HCT116 (cell line): ENCODE measurements around the gene PLEK2. TPM values are rescaled to one million over a fixed set of nuclear protein-coding genes. Genes with fewer than 3 reads are reported as not detected.

ENCODE experiments used
- ATAC-seq: fragments of 200-7000 bp; cut with Tn5 transposase; 2 replicates; pipeline ENCODE4 v1.9.1; 2020; ENCODE audit warnings: mild to moderate bottlenecking, moderate library complexity
- BruUV-seq: library from RNA; stranded (reverse); fragments of 400-500 nt; replicated peaks from 2 replicates; lab custom pipeline; 2021; lab: Mats Ljungman, UMichigan
- CTCF ChIA-PET: fragments of 300-600 bp; sonication (Branson Sonifier 250); formaldehyde crosslinking; loops from one replicate; lab custom pipeline; 2021; ENCODE audit warnings: antibody characterized with exemption; lab: Charles Lee
- POLR2A ChIA-PET: fragments of 300-600, 350-600 bp; sonication (Branson Sonifier 250); formaldehyde crosslinking; loops from one replicate; lab custom pipeline; 2021; ENCODE audit warnings: antibody characterized with exemption; lab: Charles Lee
- RAD21 ChIA-PET, 2 experiments: fragments of 300-600 bp; sonication (Branson Sonifier 250); formaldehyde crosslinking; loops; one replicate each; lab custom pipeline; 2023; ENCODE audit warnings: low total read pairs in 2 of 2; ENCODE audit not compliant: uncharacterized antibody in 2 of 2, unreplicated experiment in 2 of 2, low non-redundant PET in 1 of 2; lab: Charles Lee
- DNase-seq: peaks from one replicate; pipeline ENCODE4 v3.0.0-alpha.2; 2010; ENCODE audit warnings: low read depth, low spot score
- H2AFZ ChIP-seq: fragments of 200-600 bp; shearing (Covaris generic), sonication (generic); 2 replicates; pipeline ENCODE4 v1.6.1; 2017; ENCODE audit warnings: low read depth, mixed run types, mixed read lengths, antibody characterized with exemption, low read length; ENCODE audit not compliant: poor library complexity, severe bottlenecking
- H3K27ac ChIP-seq: 2 replicates; pipeline ENCODE4 v1.5.1; 2012; ENCODE audit warnings: low read depth, low read length
- H3K27me3 ChIP-seq: fragments of 200-600 bp; sonication (generic); 2 replicates; pipeline ENCODE4 v1.6.1; 2016; ENCODE audit warnings: mixed run types, low read length, mixed read lengths; ENCODE audit not compliant: insufficient read depth
- H3K36me3 ChIP-seq, 2 experiments: fragments of 200-500 bp in 1 of 2; fragments of 200-600 bp in 1 of 2; sonication (Bioruptor generic) in 1 of 2; sonication (generic) in 1 of 2; 2 replicates each; pipeline versions ENCODE4 v1.5.1 to v1.6.1; 2014 to 2016; ENCODE audit warnings: low read length in 2 of 2, inconsistent platforms in 1 of 2, mixed read lengths in 1 of 2, mixed run types in 1 of 2; ENCODE audit not compliant: insufficient read depth in 2 of 2, control insufficient read depth in 1 of 2
- H3K4me1 ChIP-seq, 2 experiments: fragments of 200-600 bp in 1 of 2; sonication (generic) in 1 of 2; 2 replicates each; pipeline versions ENCODE4 v1.5.1 to v1.6.1; 2012 to 2017; ENCODE audit warnings: low read length in 2 of 2, inconsistent platforms in 1 of 2, mild to moderate bottlenecking in 1 of 2, mixed read lengths in 1 of 2, mixed run types in 1 of 2, moderate library complexity in 1 of 2; ENCODE audit not compliant: insufficient read depth in 2 of 2, control insufficient read depth in 1 of 2
- H3K4me2 ChIP-seq: fragments of 200-600 bp; sonication (generic); 2 replicates; pipeline ENCODE4 v1.6.1; 2017; ENCODE audit warnings: mixed run types, low read length, mixed read lengths
- H3K4me3 ChIP-seq, 2 experiments: fragments of 200-600 bp in 1 of 2; sonication (generic) in 1 of 2; replicated peaks in 1 of 2; 2 replicates each; pipeline ENCODE4 v1.5.1; 2011 to 2016; ENCODE audit warnings: low read length in 2 of 2, control low read depth in 1 of 2, low read depth in 1 of 2, mild to moderate bottlenecking in 1 of 2, mixed read lengths in 1 of 2, mixed run types in 1 of 2
- H3K79me2 ChIP-seq: fragments of 200-600 bp; sonication (generic); 2 replicates; pipeline ENCODE4 v1.6.1; 2017; ENCODE audit warnings: mild to moderate bottlenecking, mixed run types, low read length, moderate library complexity, mixed read lengths; ENCODE audit not compliant: insufficient read depth
- H3K9ac ChIP-seq: fragments of 200-600 bp; sonication (generic); 2 replicates; pipeline ENCODE4 v1.6.1; 2016; ENCODE audit warnings: low read length, mixed read lengths
- H3K9me2 ChIP-seq: fragments of 200-600 bp; sonication (generic), shearing (Covaris generic); 2 replicates; pipeline ENCODE4 v1.6.1; 2017; ENCODE audit warnings: mixed run types, mild to moderate bottlenecking, moderate library complexity; ENCODE audit not compliant: insufficient read depth
- H3K9me3 ChIP-seq, 2 experiments: fragments of 200-500 bp in 1 of 2; fragments of 200-600 bp in 1 of 2; sonication (Bioruptor generic) in 1 of 2; sonication (generic) in 1 of 2; 2 replicates each; pipeline ENCODE4 v1.6.1; 2014 to 2017; ENCODE audit warnings: low read length in 2 of 2, mixed read lengths in 2 of 2, inconsistent platforms in 1 of 2, low read depth in 1 of 2, mild to moderate bottlenecking in 1 of 2, mixed run types in 1 of 2, moderate library complexity in 1 of 2; ENCODE audit not compliant: control insufficient read depth in 1 of 2, insufficient read depth in 1 of 2
- H4K20me1 ChIP-seq: fragments of 200-600 bp; sonication (generic), shearing (Covaris generic); 2 replicates; pipeline ENCODE4 v1.6.1; 2017; ENCODE audit warnings: mixed run types, mild to moderate bottlenecking, moderate library complexity; ENCODE audit not compliant: insufficient read depth
- CBX3 ChIP-seq: IDR thresholded peaks from 2 replicates; pipeline ENCODE4 v1.6.1; 2012; ENCODE audit warnings: low read depth
- CEBPB ChIP-seq: IDR thresholded peaks from 2 replicates; pipeline ENCODE4 v1.6.1; 2012; ENCODE audit warnings: low read depth
- ELF1 ChIP-seq: IDR thresholded peaks from 2 replicates; pipeline ENCODE4 v1.6.1; 2012; ENCODE audit warnings: low read depth, borderline replicate concordance
- EZH2 ChIP-seq: fragments of 200-600 bp; sonication (generic); IDR thresholded peaks from 2 replicates; pipeline ENCODE4 v1.6.1; 2017; ENCODE audit warnings: antibody characterized with exemption, mixed run types
- EZH2phosphoT487 ChIP-seq: fragments of 200-600 bp; IDR thresholded peaks from 2 replicates; pipeline ENCODE4 v1.6.1; 2018; ENCODE audit warnings: antibody characterized with exemption, borderline replicate concordance
- FOSL1 ChIP-seq: IDR thresholded peaks from 2 replicates; pipeline ENCODE4 v1.6.1; 2012; ENCODE audit warnings: low read depth
- JUND ChIP-seq: IDR thresholded peaks from 2 replicates; pipeline ENCODE4 v1.6.1; 2012
- POLR2A ChIP-seq: IDR thresholded peaks from 2 replicates; pipeline ENCODE4 v1.7.0; 2011; ENCODE audit warnings: borderline replicate concordance; ENCODE audit not compliant: insufficient read depth, insufficient read length; ENCODE audit errors: extremely low read depth
- POLR2AphosphoS5 ChIP-seq: IDR thresholded peaks from 2 replicates; pipeline ENCODE4 v1.6.1; 2011; ENCODE audit warnings: mild to moderate bottlenecking, low read depth, low read length, moderate library complexity
- RAD21 ChIP-seq: IDR thresholded peaks from 2 replicates; pipeline ENCODE4 v1.6.1; 2012; ENCODE audit warnings: low read depth, mild to moderate bottlenecking
- SP1 ChIP-seq: IDR thresholded peaks from 2 replicates; pipeline ENCODE4 v1.6.1; 2012; ENCODE audit warnings: low read depth
- SRF ChIP-seq: IDR thresholded peaks from 2 replicates; pipeline ENCODE4 v1.6.1; 2012; ENCODE audit warnings: low read depth
- TCF7L2 ChIP-seq: IDR thresholded peaks from 2 replicates; pipeline ENCODE4 v1.7.0; 2011; ENCODE audit warnings: borderline replicate concordance, inconsistent platforms; ENCODE audit not compliant: insufficient read depth, insufficient read length; ENCODE audit errors: extremely low read depth
- YY1 ChIP-seq: IDR thresholded peaks from 2 replicates; pipeline ENCODE4 v1.6.1; 2011; ENCODE audit warnings: low read length, low read depth, moderate library complexity, mild to moderate bottlenecking; ENCODE audit not compliant: insufficient replicate concordance; ENCODE audit errors: extremely low read depth
- ZFX ChIP-seq: fragments of 450-650 bp; IDR thresholded peaks from 2 replicates; pipeline ENCODE4 v1.6.1; 2017
- ZNF274 ChIP-seq: fragments of 200-500 bp; sonication (Bioruptor generic); IDR thresholded peaks from 2 replicates; pipeline ENCODE4 v1.6.1; 2014; ENCODE audit warnings: mild to moderate bottlenecking, low read depth, low read length, inconsistent platforms
- intact Hi-C: fragments of 100-400 bp; cut with micrococcal nuclease; formaldehyde crosslinking; loops from 2 replicates; pipeline ENCODE4 v1.10.0; 2022
- total RNA-seq: library from RNA; stranded (reverse); gene quantifications from one replicate; pipeline ENCODE4 v1.2.1, GENCODE V29; 2021; ENCODE audit not compliant: unreplicated experiment
- TF ChIP-seq, protein P1 (sequence below): IDR thresholded peaks from 2 replicates; pipeline ENCODE4 v1.6.1; 2011; ENCODE audit warnings: mild to moderate bottlenecking, low read length, moderate library complexity; ENCODE audit not compliant: insufficient replicate concordance; ENCODE audit errors: extremely low read depth
- TF ChIP-seq, protein P2 (sequence below), 3 experiments: fragments of 200-600 bp in 1 of 3; sonication (generic) in 1 of 3; IDR thresholded peaks in 2 of 3; conservative IDR thresholded peaks in 1 of 3; 2 replicates each; pipeline ENCODE4 v1.5.1; 2012 to 2017; ENCODE audit warnings: low read depth in 2 of 3, low read length in 2 of 3, antibody characterized with exemption in 1 of 3, borderline replicate concordance in 1 of 3, control low read depth in 1 of 3, mild to moderate bottlenecking in 1 of 3, mixed read lengths in 1 of 3, mixed run types in 1 of 3, moderate library complexity in 1 of 3; ENCODE audit not compliant: insufficient read depth in 1 of 3
- TF ChIP-seq, protein P3 (sequence below): IDR thresholded peaks from 2 replicates; pipeline ENCODE4 v1.6.1; 2012; ENCODE audit warnings: low read depth
- TF ChIP-seq, protein P4 (sequence below): IDR thresholded peaks from 2 replicates; pipeline ENCODE4 v1.6.1; 2012

The PLEK2 gene
- total RNA-seq, 1 experiment from 2014 or later, result 67.6 TPM

DNA sequence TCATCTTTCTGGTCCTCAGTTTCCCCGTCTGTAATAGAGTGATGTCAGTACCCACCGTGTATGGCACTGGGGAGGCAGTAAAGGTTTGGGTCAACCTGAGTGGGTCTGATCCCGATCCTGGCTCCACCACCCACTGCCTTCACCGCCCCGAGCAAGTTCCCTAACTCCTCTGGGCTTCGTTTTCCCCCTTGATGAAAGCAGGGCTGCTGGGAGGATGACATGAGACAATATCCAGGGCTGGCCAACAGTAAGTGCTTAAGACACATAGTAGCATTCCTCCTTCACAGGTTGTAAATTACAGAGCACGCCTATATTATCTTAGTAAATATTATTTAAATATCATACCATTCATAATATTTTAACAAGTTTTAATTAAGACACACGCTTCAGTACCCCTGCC is 595 bp downstream of the PLEK2 start:
- ChIA-PET POLR2A (interaction anchor here (1.3 kb wide), 2 partner anchors 25 to 52 kb away, joined by 3 to 4 read pairs; partner anchors contain the start of genes ATP6V1D and EIF2S1), CTCF (interaction anchor here (0.9 to 1.6 kb wide), 3 partner anchors 16 to 52 kb away, joined by 3 to 6 read pairs (median 4); partner anchors contain the start of genes ATP6V1D and EIF2S1), RAD21 (no interaction called here)
- Histone ChIP-seq H3K4me1 (peaks cover 36 to 44% of the 10 kb centered on the region in 2 experiments), H4K20me1 (no peaks in the 10 kb centered on the region), H2AFZ (no peak overlapping the region), H3K9me2 (no peaks in the 10 kb centered on the region), H3K36me3 (no peaks in the 10 kb centered on the region; a peak in 1 of 4 replicates), H3K4me2 (peak overlapping the region; percentile 78), H3K27me3 (no peaks in the 10 kb centered on the region), H3K9ac (peak overlapping the region; percentile 84), H3K4me3 (peak overlapping the region; percentile 83 to 86), H3K27ac (peak overlapping the region; percentile 62; the same call in 1 of the 2 replicates), H3K79me2 (peaks cover 46% of the 10 kb centered on the region), H3K9me3 (no peaks in the 10 kb centered on the region)
- no peak; the same call in 1 of the 2 replicates for ATAC-seq
- no peak for DNase-seq
- intact Hi-C loops, result no loop called here
- TF ChIP-seq, protein P1, sequence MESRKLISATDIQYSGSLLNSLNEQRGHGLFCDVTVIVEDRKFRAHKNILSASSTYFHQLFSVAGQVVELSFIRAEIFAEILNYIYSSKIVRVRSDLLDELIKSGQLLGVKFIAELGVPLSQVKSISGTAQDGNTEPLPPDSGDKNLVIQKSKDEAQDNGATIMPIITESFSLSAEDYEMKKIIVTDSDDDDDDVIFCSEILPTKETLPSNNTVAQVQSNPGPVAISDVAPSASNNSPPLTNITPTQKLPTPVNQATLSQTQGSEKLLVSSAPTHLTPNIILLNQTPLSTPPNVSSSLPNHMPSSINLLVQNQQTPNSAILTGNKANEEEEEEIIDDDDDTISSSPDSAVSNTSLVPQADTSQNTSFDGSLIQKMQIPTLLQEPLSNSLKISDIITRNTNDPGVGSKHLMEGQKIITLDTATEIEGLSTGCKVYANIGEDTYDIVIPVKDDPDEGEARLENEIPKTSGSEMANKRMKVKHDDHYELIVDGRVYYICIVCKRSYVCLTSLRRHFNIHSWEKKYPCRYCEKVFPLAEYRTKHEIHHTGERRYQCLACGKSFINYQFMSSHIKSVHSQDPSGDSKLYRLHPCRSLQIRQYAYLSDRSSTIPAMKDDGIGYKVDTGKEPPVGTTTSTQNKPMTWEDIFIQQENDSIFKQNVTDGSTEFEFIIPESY, result no peak
- no peak for TF ChIP-seq CBX3
- TF ChIP-seq, protein P2, sequence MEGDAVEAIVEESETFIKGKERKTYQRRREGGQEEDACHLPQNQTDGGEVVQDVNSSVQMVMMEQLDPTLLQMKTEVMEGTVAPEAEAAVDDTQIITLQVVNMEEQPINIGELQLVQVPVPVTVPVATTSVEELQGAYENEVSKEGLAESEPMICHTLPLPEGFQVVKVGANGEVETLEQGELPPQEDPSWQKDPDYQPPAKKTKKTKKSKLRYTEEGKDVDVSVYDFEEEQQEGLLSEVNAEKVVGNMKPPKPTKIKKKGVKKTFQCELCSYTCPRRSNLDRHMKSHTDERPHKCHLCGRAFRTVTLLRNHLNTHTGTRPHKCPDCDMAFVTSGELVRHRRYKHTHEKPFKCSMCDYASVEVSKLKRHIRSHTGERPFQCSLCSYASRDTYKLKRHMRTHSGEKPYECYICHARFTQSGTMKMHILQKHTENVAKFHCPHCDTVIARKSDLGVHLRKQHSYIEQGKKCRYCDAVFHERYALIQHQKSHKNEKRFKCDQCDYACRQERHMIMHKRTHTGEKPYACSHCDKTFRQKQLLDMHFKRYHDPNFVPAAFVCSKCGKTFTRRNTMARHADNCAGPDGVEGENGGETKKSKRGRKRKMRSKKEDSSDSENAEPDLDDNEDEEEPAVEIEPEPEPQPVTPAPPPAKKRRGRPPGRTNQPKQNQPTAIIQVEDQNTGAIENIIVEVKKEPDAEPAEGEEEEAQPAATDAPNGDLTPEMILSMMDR (IDR thresholded peaks at IDR 0.05 in 2 of 3, conservative IDR thresholded peaks at IDR 0.05 in 1 of 3; ENCODE audit: borderline replicate concordance in 1 of 3, insufficient read depth in 1 of 3, low read depth in 2 of 3, low read length in 2 of 3), result no peak
- TF ChIP-seq JUND, result no peak
- no peak for TF ChIP-seq EZH2phosphoT487
- no peak for TF ChIP-seq RAD21
- no peak for TF ChIP-seq YY1
- no peak for TF ChIP-seq SRF
- no peak for TF ChIP-seq ZNF274
- TF ChIP-seq ZFX, result no peak
- no peak for TF ChIP-seq POLR2A
- TF ChIP-seq CEBPB, result no peak
- TF ChIP-seq ELF1, result no peak
- TF ChIP-seq POLR2AphosphoS5, result no peak
- TF ChIP-seq, protein P3, sequence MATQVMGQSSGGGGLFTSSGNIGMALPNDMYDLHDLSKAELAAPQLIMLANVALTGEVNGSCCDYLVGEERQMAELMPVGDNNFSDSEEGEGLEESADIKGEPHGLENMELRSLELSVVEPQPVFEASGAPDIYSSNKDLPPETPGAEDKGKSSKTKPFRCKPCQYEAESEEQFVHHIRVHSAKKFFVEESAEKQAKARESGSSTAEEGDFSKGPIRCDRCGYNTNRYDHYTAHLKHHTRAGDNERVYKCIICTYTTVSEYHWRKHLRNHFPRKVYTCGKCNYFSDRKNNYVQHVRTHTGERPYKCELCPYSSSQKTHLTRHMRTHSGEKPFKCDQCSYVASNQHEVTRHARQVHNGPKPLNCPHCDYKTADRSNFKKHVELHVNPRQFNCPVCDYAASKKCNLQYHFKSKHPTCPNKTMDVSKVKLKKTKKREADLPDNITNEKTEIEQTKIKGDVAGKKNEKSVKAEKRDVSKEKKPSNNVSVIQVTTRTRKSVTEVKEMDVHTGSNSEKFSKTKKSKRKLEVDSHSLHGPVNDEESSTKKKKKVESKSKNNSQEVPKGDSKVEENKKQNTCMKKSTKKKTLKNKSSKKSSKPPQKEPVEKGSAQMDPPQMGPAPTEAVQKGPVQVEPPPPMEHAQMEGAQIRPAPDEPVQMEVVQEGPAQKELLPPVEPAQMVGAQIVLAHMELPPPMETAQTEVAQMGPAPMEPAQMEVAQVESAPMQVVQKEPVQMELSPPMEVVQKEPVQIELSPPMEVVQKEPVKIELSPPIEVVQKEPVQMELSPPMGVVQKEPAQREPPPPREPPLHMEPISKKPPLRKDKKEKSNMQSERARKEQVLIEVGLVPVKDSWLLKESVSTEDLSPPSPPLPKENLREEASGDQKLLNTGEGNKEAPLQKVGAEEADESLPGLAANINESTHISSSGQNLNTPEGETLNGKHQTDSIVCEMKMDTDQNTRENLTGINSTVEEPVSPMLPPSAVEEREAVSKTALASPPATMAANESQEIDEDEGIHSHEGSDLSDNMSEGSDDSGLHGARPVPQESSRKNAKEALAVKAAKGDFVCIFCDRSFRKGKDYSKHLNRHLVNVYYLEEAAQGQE, result no peak
- TF ChIP-seq, protein P4, sequence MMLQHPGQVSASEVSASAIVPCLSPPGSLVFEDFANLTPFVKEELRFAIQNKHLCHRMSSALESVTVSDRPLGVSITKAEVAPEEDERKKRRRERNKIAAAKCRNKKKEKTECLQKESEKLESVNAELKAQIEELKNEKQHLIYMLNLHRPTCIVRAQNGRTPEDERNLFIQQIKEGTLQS, result no peak
- TF ChIP-seq FOSL1, result no peak
- TF ChIP-seq EZH2, result no peak
- TF ChIP-seq TCF7L2, result no peak
- TF ChIP-seq SP1, result no peak
- BruUV-seq, result TSS peak; percentile 50
